Measurements from ENCODE around the gene SLC25A29.
"Not testable (repeated sequence)": the region's sequence is repeated elsewhere in the genome, so short reads cannot be mapped to it uniquely, and the experiment has no call there.

The SLC25A29 gene

GRCh38 chr14:100303925-100304324 lies 2.3 kb downstream of the SLC25A29 start:
- TF ChIP-seq CTCF (IDR thresholded peaks at IDR 0.05; ENCODE audit: insufficient read depth, low read depth, low read length, missing control alignments): no peak
- DNase-seq (ENCODE audit: low read depth): no peak
- no peak overlapping the region for H3K4me3 ChIP-seq (ENCODE audit: low read length)

GRCh38 chr14:100303179-100303578 lies 3.1 kb downstream of the SLC25A29 start:
- no peak overlapping the region for H3K4me3 ChIP-seq (ENCODE audit: low read length)
- TF ChIP-seq CTCF (IDR thresholded peaks at IDR 0.05; ENCODE audit: insufficient read depth, low read depth, low read length, missing control alignments): peak; percentile 60
- DNase-seq (ENCODE audit: low read depth): no peak

- no peak for TF ChIP-seq CTCF (IDR thresholded peaks at IDR 0.05; ENCODE audit: insufficient read depth, low read depth, low read length, missing control alignments)
- H3K4me3 ChIP-seq (ENCODE audit: low read length): no peak overlapping the region
- DNase-seq (ENCODE audit: low read depth): no peak
Measured at GRCh38 chr14:100302616-100303015, 3.6 kb downstream of the SLC25A29 start.

- no peak overlapping the region for H3K4me3 ChIP-seq (ENCODE audit: low read length)
- DNase-seq (ENCODE audit: low read depth): no peak
- no peak for TF ChIP-seq CTCF (IDR thresholded peaks at IDR 0.05; ENCODE audit: insufficient read depth, low read depth, low read length, missing control alignments)
Measured at GRCh38 chr14:100299238-100299560, 7.0 kb downstream of the SLC25A29 start.

- no peak for DNase-seq (ENCODE audit: low read depth)
- no peak overlapping the region for H3K4me3 ChIP-seq (ENCODE audit: low read length)
- no peak for TF ChIP-seq CTCF (IDR thresholded peaks at IDR 0.05; ENCODE audit: insufficient read depth, low read depth, low read length, missing control alignments)
Measured at GRCh38 chr14:100298551-100299237, 7.5 kb downstream of the SLC25A29 start.

- no peak for DNase-seq (ENCODE audit: low read depth)
- no peak overlapping the region for H3K4me3 ChIP-seq (ENCODE audit: low read length)
- no peak for TF ChIP-seq CTCF (IDR thresholded peaks at IDR 0.05; ENCODE audit: insufficient read depth, low read depth, low read length, missing control alignments)
Measured at GRCh38 chr14:100297320-100298300, 8.6 kb downstream of the SLC25A29 start.

GRCh38 chr14:100296729-100297128 lies 9.5 kb downstream of the SLC25A29 start:
- DNase-seq (ENCODE audit: low read depth); H3K4me3 ChIP-seq (ENCODE audit: low read length): not testable (repeated sequence)

All from epithelial cell of esophagus (primary cell).